Measurements from ENCODE around the gene APH1A. TPM values are rescaled to one million over a fixed set of nuclear protein-coding genes. Genes with fewer than 3 reads are reported as not detected.

APH1A gene
- total and polyA plus RNA-seq, 9 of the 15 experiments (the other 6 are each of a cell fraction or from before 2014, with no cell fraction given): 5.6 to 123 (median 77.0) TPM

- TF ChIP-seq REST (IDR thresholded peaks at IDR 0.05; ENCODE audit: borderline replicate concordance) (peak; percentile 71), REST (CRISPR knock-in tag; IDR thresholded peaks at IDR 0.05; ENCODE audit: low read depth) (no peak), ILF3 (IDR thresholded peaks at IDR 0.05; ENCODE audit: borderline replicate concordance) (no peak), HDAC1 (IDR thresholded peaks at IDR 0.05) (peak in 1 of 2 experiments; percentile 83; a peak in 2 of 4 replicates), TAL1 (IDR thresholded peaks at IDR 0.05) (no peak), TAF9B (IDR thresholded peaks at IDR 0.05; ENCODE audit: partially characterized antibody) (no peak), ZNF23 (CRISPR knock-in tag; IDR thresholded peaks at IDR 0.05) (no peak), NR4A1 (CRISPR knock-in tag; IDR thresholded peaks at IDR 0.05) (no peak), NR4A1 (tag; IDR thresholded peaks at IDR 0.05) (no peak), FOS (IDR thresholded peaks at IDR 0.05; ENCODE audit: extremely low read depth, insufficient read length) (no peak), CBX2 (IDR thresholded peaks at IDR 0.05; ENCODE audit: insufficient read depth, low read length, poor library complexity, severe bottlenecking) (no peak), FOXA1 (IDR thresholded peaks at IDR 0.05; ENCODE audit: borderline replicate concordance) (no peak), FOSL1 (tag; conservative IDR thresholded peaks at IDR 0.05) (0 out of 2 replicates have a peak, but pooled peaks have one; percentile 19), ESRRA (IDR thresholded peaks at IDR 0.05; ENCODE audit: borderline replicate concordance, low read depth) (peak; percentile 61; the same call in 1 of the 2 replicates), HMGN3 (IDR thresholded peaks at IDR 0.05; ENCODE audit: borderline replicate concordance, extremely low read depth, insufficient read length, low read depth, low read length) (no peak), ZNF830 (CRISPR knock-in tag; IDR thresholded peaks at IDR 0.05) (no peak), CEBPB (tag; IDR thresholded peaks at IDR 0.05) (no peak), ZNF175 (CRISPR knock-in tag; IDR thresholded peaks at IDR 0.05; ENCODE audit: low read depth) (no peak; the same call in 1 of the 2 replicates), HCFC1 (IDR thresholded peaks at IDR 0.05; ENCODE audit: low read depth, low read length) (peak; percentile 95), THRA (IDR thresholded peaks at IDR 0.05) (no peak), ZBTB8A (IDR thresholded peaks at IDR 0.05; ENCODE audit: partially characterized antibody) (no peak)
Observed at GRCh38 chr1:150268705-150269403, at the start of gene APH1A (continued).

Measured in K562 (cell line).